WI38 (cell line): Measurements from ENCODE around the gene LRCH3.
"Not testable (repeated sequence)": the region's sequence is repeated elsewhere in the genome, so short reads cannot be mapped to it uniquely, and the experiment has no call there.

Source experiments
- H3K4me3 ChIP-seq: 2 replicates; pipeline ENCODE4 v1.5.1; 2011; ENCODE audit warnings: low read depth, mild to moderate bottlenecking, control low read depth, low read length
- TF ChIP-seq, protein P1 (sequence below): IDR thresholded peaks from 2 replicates; pipeline ENCODE4 v1.5.1; 2012; ENCODE audit warnings: low read depth, mild to moderate bottlenecking, control low read depth, low read length

LRCH3 gene

DNA sequence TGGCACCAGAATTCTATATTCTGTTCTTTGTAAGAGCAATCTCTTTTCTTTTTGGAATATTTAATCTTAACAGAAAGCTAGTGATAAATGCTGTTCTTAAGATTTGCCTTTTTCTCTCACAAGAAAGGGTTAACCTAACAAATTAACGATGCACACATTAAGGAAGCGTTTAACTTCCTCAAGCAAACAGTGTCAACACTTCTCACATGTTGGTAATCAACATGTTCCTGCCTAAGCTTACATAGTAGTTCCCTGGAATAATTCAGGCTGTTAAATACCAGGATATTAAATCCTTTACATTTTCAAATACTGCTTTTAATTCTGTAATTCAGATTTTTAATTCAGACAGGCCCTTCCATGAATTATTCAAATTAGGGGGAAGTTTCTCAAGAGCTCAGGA is 91.5 kb downstream of the LRCH3 start:
- no peak overlapping the region for H3K4me3 ChIP-seq
- TF ChIP-seq, protein P1, sequence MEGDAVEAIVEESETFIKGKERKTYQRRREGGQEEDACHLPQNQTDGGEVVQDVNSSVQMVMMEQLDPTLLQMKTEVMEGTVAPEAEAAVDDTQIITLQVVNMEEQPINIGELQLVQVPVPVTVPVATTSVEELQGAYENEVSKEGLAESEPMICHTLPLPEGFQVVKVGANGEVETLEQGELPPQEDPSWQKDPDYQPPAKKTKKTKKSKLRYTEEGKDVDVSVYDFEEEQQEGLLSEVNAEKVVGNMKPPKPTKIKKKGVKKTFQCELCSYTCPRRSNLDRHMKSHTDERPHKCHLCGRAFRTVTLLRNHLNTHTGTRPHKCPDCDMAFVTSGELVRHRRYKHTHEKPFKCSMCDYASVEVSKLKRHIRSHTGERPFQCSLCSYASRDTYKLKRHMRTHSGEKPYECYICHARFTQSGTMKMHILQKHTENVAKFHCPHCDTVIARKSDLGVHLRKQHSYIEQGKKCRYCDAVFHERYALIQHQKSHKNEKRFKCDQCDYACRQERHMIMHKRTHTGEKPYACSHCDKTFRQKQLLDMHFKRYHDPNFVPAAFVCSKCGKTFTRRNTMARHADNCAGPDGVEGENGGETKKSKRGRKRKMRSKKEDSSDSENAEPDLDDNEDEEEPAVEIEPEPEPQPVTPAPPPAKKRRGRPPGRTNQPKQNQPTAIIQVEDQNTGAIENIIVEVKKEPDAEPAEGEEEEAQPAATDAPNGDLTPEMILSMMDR = no peak

DNA sequence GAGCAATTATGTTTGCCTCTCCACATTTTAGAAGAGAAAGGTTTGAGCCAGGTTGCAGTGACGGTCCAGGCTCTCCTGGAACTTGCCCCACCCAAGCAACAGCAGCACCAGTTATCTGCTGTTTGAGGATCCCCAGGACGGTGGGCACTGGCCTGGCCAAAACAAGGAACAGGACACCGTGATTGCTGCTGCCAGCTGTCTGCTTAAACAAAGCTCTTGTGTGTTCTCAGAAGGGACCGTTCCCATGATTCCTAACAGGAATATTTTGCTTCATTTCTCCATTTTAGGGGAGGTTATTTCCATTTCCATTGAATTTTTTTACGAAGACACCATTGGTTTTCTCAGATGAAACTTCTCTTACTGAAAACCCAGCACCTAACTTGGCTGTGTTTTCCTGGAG is 92.5 kb downstream of the LRCH3 start:
- TF ChIP-seq, protein P1 = no peak
- H3K4me3 ChIP-seq = no peak overlapping the region

DNA sequence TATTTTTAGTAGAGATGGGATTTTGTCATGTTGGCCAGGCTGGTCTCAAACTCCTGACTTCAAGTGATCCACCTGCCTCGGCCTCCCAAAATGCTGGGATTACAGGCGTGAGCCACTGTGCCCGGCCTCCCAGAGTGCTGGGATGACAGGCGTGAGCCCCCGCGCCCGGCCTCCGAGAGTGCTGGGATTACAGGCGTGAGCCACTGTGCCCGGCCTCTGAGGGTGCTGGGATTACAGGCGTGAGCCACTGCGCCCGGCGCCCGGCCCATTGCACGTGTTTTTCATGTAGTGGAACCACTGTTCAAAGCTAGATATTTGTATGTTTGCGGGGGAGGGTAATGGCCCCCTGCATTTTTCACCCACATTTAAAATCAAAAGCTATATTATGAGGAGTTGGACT is 93.3 kb downstream of the LRCH3 start:
- H3K4me3 ChIP-seq = not testable (repeated sequence)

DNA sequence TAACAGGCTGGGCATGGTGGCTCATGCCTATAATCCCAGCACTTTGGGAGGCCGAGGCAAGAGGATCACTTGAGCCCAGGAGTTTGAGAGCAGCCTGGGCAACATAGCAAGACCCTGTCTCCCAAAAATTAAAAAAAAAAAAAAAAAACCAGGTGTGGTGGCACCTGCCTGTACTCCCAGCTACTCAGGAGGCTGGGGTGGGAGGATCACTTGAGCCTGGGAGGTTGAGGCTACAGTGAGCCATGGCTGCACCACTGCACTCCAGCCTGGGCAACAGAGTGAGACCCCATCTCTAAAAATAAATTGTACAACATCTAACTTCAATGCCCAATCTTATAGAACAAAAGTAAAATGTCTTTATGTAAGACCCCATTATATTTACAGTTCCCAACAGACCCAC is 95.0 kb downstream of the LRCH3 start:
- H3K4me3 ChIP-seq = not testable (repeated sequence)

DNA sequence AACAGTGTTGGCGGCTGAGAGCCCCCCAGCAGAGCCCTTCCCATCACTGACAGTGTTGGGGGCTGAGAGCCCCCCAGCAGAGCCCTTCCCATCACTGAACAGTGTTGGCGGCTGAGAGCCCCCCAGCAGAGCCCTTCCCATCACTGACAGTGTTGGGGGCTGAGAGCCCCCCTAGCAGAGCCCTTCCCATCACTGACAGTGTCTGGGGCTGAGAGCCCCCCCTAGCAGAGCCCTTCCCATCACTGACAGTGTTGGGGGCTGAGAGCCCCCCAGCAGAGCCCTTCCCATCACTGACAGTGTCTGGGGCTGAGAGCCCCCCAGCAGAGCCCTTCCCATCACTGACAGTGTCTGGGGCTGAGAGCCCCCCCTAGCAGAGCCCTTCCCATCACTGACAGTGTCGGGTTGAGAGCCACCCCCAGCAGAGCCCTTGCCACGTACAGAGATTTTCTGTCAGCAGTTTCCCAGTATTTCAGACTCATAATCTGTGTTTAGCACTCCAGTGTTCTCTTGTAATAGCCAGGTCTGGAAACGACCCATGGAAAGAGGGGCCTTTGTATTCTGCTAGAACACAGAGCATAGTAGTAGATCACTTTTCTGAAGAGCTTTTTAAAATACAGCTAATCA is 96.5 kb downstream of the LRCH3 start:
- H3K4me3 ChIP-seq = not testable (repeated sequence)

DNA sequence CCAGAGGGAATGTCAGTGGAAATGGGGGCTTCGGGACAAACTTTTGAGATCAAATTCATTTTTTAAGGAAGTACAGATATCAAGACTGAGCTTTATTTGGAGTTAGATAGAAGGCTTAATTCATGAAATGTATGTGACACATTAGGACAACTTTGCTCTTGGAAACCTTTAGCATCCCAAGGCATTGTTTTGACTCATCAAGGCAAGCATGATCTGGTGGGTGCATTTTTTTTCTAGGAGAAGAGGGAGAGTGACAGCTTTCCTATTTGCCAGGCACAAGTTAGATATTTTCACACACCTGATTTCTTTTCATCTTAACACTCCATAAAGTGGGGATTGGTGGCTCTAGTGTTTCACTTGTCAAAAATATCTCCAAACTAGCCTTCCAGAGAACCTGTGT is 97.5 kb downstream of the LRCH3 start:
- H3K4me3 ChIP-seq = no peak overlapping the region
- TF ChIP-seq, protein P1 = no peak

DNA sequence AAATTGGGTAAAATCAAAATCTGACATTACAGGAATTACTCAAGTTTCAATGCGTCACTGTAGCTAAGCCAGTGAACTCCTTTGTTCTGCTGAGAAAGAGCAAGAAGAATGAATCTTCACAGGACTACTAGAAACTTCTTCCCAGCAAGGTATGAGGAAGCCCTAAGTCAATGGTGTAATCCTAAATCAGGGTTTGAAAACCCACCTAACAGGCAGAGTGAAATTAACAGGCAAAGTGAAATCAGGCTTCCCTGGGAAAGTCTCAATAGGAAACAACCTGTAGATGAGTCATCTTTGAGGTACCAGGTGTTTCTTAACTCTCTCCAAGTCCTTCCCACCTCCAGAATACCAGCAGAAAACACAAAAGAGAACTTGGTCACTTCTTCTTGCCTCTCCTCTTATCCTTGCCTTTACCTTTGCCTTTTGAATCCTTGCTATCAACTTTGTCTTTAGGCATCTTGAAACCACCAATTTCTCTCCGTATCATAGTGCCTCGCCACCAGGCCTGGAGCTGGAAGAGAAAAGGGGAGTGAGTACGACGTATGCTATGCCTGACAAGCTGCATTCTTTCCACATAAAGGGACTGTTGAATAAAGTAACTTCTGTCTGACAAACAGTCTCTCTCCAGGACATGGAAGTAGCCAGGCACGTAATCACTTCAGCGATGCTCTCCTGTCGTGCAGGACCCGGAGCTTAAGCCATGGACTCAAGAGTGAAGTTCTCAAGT is 98.3 kb downstream of the LRCH3 start:
- H3K4me3 ChIP-seq = no peak overlapping the region
- TF ChIP-seq, protein P1 = no peak

DNA sequence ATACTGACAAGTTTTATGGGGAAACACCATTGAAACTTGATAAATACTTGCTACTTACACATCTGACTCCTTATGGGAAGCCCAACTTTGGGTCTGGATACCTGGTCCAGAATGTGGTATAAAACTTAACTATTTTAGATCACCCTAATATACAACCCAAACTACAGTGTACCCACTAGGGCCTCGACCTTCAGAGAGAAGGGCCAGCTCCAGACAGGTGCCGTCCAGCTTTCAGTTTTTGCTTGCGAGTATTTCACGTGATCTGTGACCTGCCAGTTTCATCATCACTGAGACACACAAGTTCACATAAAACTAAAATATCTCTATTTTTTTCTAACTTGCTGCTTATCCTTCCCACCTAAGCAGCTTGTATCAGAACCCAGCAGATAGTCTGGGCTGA is 99.6 kb downstream of the LRCH3 start:
- TF ChIP-seq, protein P1 = no peak
- H3K4me3 ChIP-seq = no peak overlapping the region

DNA sequence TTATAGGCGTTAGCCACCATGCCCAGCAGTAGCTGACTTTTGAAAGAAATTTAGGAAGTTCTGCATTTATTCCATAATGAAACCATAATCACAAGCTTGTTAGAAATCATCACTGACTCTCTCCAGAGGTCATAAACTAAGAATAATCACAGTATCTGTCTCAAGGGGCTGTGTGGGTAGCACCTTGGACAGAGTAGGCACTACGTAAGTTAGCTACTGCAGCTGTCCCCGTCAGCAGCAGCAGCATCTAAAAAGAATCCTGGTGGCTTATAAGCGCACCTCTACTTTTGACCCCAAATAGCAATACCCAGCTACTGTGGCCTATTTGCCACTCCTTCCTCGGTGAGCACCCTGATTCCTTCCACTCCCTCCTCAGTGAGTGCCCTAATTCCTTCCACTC is 101.1 kb downstream of the LRCH3 start:
- TF ChIP-seq, protein P1 = no peak
- no peak overlapping the region for H3K4me3 ChIP-seq
